22Rv1 (cell line): Measurements from ENCODE around the gene MADD.

Source experiments
- ZFX ChIP-seq: fragments of 450-650 bp; IDR thresholded peaks from 2 replicates; pipeline ENCODE4 v1.6.1; 2017; ENCODE audit warnings: antibody characterized with exemption, borderline replicate concordance
- TF ChIP-seq, protein P1 (sequence below): fragments of 450-650 bp; IDR thresholded peaks from 2 replicates; pipeline ENCODE4 v1.5.1; 2017; ENCODE audit warnings: mild to moderate bottlenecking

- TF ChIP-seq, protein P1, sequence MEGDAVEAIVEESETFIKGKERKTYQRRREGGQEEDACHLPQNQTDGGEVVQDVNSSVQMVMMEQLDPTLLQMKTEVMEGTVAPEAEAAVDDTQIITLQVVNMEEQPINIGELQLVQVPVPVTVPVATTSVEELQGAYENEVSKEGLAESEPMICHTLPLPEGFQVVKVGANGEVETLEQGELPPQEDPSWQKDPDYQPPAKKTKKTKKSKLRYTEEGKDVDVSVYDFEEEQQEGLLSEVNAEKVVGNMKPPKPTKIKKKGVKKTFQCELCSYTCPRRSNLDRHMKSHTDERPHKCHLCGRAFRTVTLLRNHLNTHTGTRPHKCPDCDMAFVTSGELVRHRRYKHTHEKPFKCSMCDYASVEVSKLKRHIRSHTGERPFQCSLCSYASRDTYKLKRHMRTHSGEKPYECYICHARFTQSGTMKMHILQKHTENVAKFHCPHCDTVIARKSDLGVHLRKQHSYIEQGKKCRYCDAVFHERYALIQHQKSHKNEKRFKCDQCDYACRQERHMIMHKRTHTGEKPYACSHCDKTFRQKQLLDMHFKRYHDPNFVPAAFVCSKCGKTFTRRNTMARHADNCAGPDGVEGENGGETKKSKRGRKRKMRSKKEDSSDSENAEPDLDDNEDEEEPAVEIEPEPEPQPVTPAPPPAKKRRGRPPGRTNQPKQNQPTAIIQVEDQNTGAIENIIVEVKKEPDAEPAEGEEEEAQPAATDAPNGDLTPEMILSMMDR, result no peak
- no peak for TF ChIP-seq ZFX
These were observed 8.6 kb upstream of the MADD start for GRCh38 chr11:47261291-47261800.
